RWPE2 (cell line): ENCODE results near the gene EML4.
A peak's percentile ranks its signal among the peaks of the same experiment; 100 is the strongest.

ENCODE experiments used
- ATAC-seq: fragments of 200-7000 bp; cut with Tn5 transposase; 3 replicates; pipeline ENCODE4 v1.9.1; 2021; ENCODE audit warnings: low read depth
- DNase-seq: peaks from one replicate; pipeline ENCODE4 v3.0.0-alpha.2; 2020; ENCODE audit warnings: low spot score
- H3K27ac ChIP-seq: fragments of 450-650 bp; 2 replicates; pipeline ENCODE4 v1.5.1; 2017; ENCODE audit warnings: mild to moderate bottlenecking; ENCODE audit not compliant: poor library complexity, severe bottlenecking
- H3K27me3 ChIP-seq: fragments of 250-450 bp; sonication (Bioruptor Pico); 2 replicates; pipeline ENCODE4 v1.5.1; 2021; ENCODE audit warnings: mild to moderate bottlenecking, moderate library complexity; ENCODE audit not compliant: insufficient read depth, poor library complexity, severe bottlenecking
- H3K36me3 ChIP-seq: fragments of 250-450 bp; sonication (Bioruptor Pico); 2 replicates; pipeline ENCODE4 v1.5.1; 2020; ENCODE audit warnings: low read depth, mild to moderate bottlenecking, moderate library complexity
- H3K4me1 ChIP-seq: fragments of 250-450 bp; sonication (Bioruptor Pico); 2 replicates; pipeline ENCODE4 v1.5.1; 2021; ENCODE audit warnings: mild to moderate bottlenecking, moderate library complexity; ENCODE audit not compliant: insufficient read depth, poor library complexity, severe bottlenecking
- H3K4me3 ChIP-seq: fragments of 250-450 bp; sonication (Bioruptor Pico); 2 replicates; pipeline ENCODE4 v1.5.1; 2021; ENCODE audit warnings: mild to moderate bottlenecking, moderate library complexity; ENCODE audit not compliant: severe bottlenecking
- H3K9me3 ChIP-seq: fragments of 250-450 bp; sonication (Bioruptor Pico); 2 replicates; pipeline ENCODE4 v1.5.1; 2021; ENCODE audit warnings: mild to moderate bottlenecking, moderate library complexity; ENCODE audit not compliant: severe bottlenecking
- TF ChIP-seq, protein P1 (sequence below): fragments of 450-650 bp; IDR thresholded peaks from one replicate; pipeline ENCODE4 v1.5.1; 2017; ENCODE audit warnings: mild to moderate bottlenecking, moderate library complexity; ENCODE audit not compliant: poor library complexity, severe bottlenecking

The EML4 gene

DNA sequence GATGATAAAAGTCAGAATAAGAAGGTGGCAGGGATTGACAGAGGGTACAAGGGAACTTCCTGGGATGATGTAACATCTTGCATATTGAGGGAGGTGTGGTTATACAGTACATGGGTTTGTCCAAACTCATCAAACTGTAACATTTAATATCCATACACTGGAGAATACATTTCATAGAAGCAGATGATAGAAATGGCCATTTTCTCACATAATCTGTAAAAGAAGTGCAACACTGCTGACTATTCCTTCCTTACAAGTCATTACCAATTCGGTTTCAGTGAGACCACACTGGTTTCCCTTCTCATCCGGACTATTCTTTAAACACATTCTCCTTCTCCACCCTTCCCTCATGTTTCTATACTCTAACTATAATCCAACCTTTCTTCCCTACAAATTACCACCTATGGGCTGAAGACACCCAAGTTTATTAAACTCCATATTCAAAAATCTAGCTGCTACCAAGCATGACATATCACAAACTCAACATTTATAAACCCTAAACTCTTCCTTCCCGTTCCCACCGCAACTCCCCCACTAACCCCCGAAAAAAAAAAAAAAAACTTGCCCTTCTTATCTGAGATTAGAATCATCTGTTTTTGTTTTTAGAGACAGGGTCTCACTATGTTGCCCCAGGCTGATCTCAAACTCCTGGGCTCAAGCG is 190.3 kb downstream of the EML4 start:
- Histone ChIP-seq H3K27ac (peak overlapping the region; percentile 77), H3K4me3 (peak overlapping the region; percentile 75)
- ATAC-seq = no peak

DNA sequence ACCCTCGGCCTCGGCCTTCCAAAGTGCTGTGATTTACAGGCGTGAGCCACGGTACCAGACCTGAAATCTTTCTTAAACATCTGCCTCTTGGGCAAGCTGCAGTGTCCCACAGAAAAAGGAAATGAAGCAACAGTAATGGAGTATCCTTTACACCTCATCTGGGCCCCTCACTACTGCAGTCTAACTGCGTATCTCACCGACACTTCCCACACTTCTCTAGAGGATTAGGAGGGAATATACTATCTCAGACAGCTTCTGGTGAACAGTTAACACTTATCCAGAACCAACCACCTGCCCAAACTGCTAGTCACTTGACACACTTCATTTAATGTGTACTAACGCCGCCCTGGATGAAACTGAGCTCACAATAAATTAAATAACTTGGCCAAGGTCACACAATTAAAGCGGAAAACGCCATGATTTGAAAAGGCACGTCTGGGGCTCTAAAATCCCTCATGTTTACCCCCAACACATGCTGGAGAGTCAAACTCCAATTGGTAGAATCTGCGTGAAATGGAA is 190.9 kb downstream of the EML4 start:
- no peak for DNase-seq
- no peaks in the 10 kb centered on the region for H3K27me3 ChIP-seq
- H3K4me3 ChIP-seq = peak overlapping the region; percentile 75
- H3K9me3 ChIP-seq = no peaks in the 10 kb centered on the region
- peak overlapping the region; percentile 77 for H3K27ac ChIP-seq
- ATAC-seq = peak; percentile 23
- TF ChIP-seq, protein P1, sequence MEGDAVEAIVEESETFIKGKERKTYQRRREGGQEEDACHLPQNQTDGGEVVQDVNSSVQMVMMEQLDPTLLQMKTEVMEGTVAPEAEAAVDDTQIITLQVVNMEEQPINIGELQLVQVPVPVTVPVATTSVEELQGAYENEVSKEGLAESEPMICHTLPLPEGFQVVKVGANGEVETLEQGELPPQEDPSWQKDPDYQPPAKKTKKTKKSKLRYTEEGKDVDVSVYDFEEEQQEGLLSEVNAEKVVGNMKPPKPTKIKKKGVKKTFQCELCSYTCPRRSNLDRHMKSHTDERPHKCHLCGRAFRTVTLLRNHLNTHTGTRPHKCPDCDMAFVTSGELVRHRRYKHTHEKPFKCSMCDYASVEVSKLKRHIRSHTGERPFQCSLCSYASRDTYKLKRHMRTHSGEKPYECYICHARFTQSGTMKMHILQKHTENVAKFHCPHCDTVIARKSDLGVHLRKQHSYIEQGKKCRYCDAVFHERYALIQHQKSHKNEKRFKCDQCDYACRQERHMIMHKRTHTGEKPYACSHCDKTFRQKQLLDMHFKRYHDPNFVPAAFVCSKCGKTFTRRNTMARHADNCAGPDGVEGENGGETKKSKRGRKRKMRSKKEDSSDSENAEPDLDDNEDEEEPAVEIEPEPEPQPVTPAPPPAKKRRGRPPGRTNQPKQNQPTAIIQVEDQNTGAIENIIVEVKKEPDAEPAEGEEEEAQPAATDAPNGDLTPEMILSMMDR = no peak
- H3K4me1 ChIP-seq = peaks cover 4% of the 10 kb centered on the region
- peaks cover 3% of the 10 kb centered on the region; the same call in 1 of the 2 replicates for H3K36me3 ChIP-seq

More for the DNA sequence above, 190.3 kb downstream of the EML4 start:
- TF ChIP-seq, protein P1 = no peak
- Histone ChIP-seq H3K27me3 (no peaks in the 10 kb centered on the region), H3K4me1 (peaks cover 4% of the 10 kb centered on the region), H3K9me3 (no peaks in the 10 kb centered on the region), H3K36me3 (peaks cover 8% of the 10 kb centered on the region; the same call in 1 of the 2 replicates)
- DNase-seq = no peak

- TF ChIP-seq, protein P1 = no peak
- Histone ChIP-seq H3K4me3 (peak overlapping the region; percentile 75), H3K27ac (peak overlapping the region; percentile 77), H3K4me1 (peaks cover 4% of the 10 kb centered on the region), H3K9me3 (no peaks in the 10 kb centered on the region), H3K27me3 (no peaks in the 10 kb centered on the region), H3K36me3 (no peaks in the 10 kb centered on the region)
- DNase-seq (no peak), ATAC-seq (no peak)
Observed at GRCh38 chr2:42360493-42360889, 191.3 kb downstream of the EML4 start.

DNA sequence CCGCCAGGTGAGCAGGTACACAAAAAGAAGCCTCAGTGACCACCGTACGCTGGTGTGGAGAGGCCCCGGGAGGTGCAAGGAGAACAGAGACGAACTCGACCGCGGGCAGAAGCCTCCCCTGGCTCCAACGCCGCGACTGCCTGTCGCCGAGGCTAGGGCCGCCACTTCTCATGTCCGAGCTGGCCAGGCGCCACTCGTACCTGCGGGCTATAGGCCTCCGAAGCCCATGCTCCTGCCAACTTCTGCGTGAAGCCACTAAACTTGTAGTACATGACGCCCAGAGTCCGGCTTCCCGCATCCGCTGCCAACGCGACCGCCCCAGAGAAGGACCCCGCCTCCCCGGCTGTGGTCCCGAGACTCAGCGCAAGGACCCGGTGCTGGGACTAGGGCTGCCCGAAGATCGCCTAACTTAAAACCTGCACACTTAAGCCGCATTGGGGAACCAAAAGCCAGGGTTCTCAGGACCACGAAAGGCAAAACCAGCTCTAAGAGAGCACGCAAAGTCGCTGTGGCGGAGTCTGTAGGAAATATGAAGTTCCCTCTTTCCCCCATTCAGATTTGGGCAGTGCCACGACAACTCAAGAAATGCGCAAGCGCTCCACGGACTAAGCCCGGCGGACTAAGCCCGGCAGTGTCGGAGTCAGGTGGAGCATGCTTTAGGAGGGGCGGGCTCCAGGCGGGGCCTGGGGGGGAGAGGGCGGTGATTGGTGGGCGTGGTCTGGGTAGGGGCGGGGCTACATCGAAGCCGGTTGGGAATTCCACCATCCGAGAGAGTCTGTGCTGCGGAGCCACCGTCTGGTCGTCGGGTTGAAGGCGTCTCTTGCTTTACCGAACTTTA is 192.0 kb downstream of the EML4 start, which contains the start of gene COX7A2L:
Gene COX7A2L (minus strand): TSS at position 328 of the 838 bp plus-strand sequence. CDS start 56 bp downstream, at position 272.
- Histone ChIP-seq H3K9me3 (no peaks in the 10 kb centered on the region), H3K36me3 (no peaks in the 10 kb centered on the region), H3K4me3 (peak within 1 kb of the TSS; percentile 75), H3K4me1 (peaks cover 4% of the 10 kb centered on the region), H3K27me3 (no peaks in the 10 kb centered on the region), H3K27ac (peak within 1 kb of the TSS; percentile 77)
- TF ChIP-seq, protein P1 = peak; percentile 56
- DNase-seq (peak; percentile 96), ATAC-seq (peak; percentile 92)
